Common myeloid progenitor, CD34-positive (primary cell): ENCODE measurements around the gene ALDH16A1.
A peak's percentile ranks its signal among the peaks of the same experiment; 100 is the strongest.
"Not testable (repeated sequence)": the region's sequence is repeated elsewhere in the genome, so short reads cannot be mapped to it uniquely, and the experiment has no call there.

Experiments
- CTCF ChIA-PET: fragments of 350-600 bp; sonication (Branson Sonifier 250); formaldehyde crosslinking; loops from one replicate; lab custom pipeline; 2021; ENCODE audit warnings: antibody characterized with exemption; lab: Charles Lee
- POLR2A ChIA-PET: fragments of 350-600 bp; sonication (Branson Sonifier 250); formaldehyde crosslinking; loops from one replicate; lab custom pipeline; 2021; ENCODE audit warnings: antibody characterized with exemption; lab: Charles Lee
- DNase-seq, 3 donors: peaks; one replicate each; pipeline versions ENCODE4 v3.0.0 to v3.0.0-alpha.2; 2013
- H3K27ac ChIP-seq, 2 experiments: 1 replicate in 1 of 2; 2 replicates in 1 of 2; pipeline ENCODE4 v1.7.0; 2013; ENCODE audit warnings: inconsistent platforms in 2 of 2, low read length in 2 of 2, mild to moderate bottlenecking in 2 of 2, low read depth in 1 of 2, moderate library complexity in 1 of 2; ENCODE audit not compliant: severe bottlenecking in 2 of 2, insufficient read depth in 1 of 2, poor library complexity in 1 of 2
- H3K27me3 ChIP-seq, 5 experiments: replicated peaks in 2 of 5; 1 replicate in 3 of 5; 2 replicates in 2 of 5; pipeline versions ENCODE4 v1.6.1 to v1.7.0; 2013; ENCODE audit warnings: low read length in 4 of 5, mild to moderate bottlenecking in 2 of 5, moderate library complexity in 2 of 5, inconsistent platforms in 1 of 5; ENCODE audit not compliant: insufficient read depth in 5 of 5, control insufficient read depth in 4 of 5
- H3K36me3 ChIP-seq, 4 experiments: 1 replicate in 2 of 4; 2 replicates in 2 of 4; pipeline versions ENCODE4 v1.6.1 to v1.7.0; 2013; ENCODE audit warnings: low read length in 3 of 4, control low read depth in 1 of 4, mild to moderate bottlenecking in 1 of 4; ENCODE audit not compliant: control insufficient read depth in 4 of 4, insufficient read depth in 4 of 4
- H3K4me1 ChIP-seq, 4 experiments: 1 replicate in 3 of 4; 2 replicates in 1 of 4; pipeline versions ENCODE4 v1.6.1 to v1.7.1; 2013; ENCODE audit warnings: low read length in 3 of 4, mild to moderate bottlenecking in 3 of 4, control low read depth in 1 of 4, inconsistent platforms in 1 of 4, moderate library complexity in 1 of 4; ENCODE audit not compliant: control insufficient read depth in 4 of 4, insufficient read depth in 4 of 4; ENCODE audit errors: control extremely low read depth in 1 of 4
- H3K4me3 ChIP-seq, 7 experiments: 1 replicate in 4 of 7; 2 replicates in 3 of 7; pipeline versions ENCODE4 v1.5.1 to v1.7.0; 2013; ENCODE audit warnings: mild to moderate bottlenecking in 7 of 7, low read length in 6 of 7, moderate library complexity in 6 of 7, inconsistent platforms in 2 of 7, low read depth in 2 of 7, control low read depth in 1 of 7; ENCODE audit not compliant: insufficient read depth in 4 of 7, control insufficient read depth in 1 of 7; ENCODE audit errors: extremely low read depth in 1 of 7
- H3K9me3 ChIP-seq, 5 experiments: 1 replicate in 4 of 5; 2 replicates in 1 of 5; pipeline versions ENCODE4 v1.6.1 to v1.7.1; 2013; ENCODE audit warnings: low read length in 4 of 5, mild to moderate bottlenecking in 2 of 5, inconsistent platforms in 1 of 5, low read depth in 1 of 5, moderate library complexity in 1 of 5; ENCODE audit not compliant: control insufficient read depth in 4 of 5, insufficient read depth in 2 of 5; ENCODE audit errors: control extremely low read depth in 1 of 5
- WGBS: methylation state at CpG from one replicate; pipeline ENCODE4 v1.1.5; 2013; ENCODE audit not compliant: insufficient coverage; 5-methylcytosine and 5-hydroxymethylcytosine counted together

ALDH16A1 gene

DNA sequence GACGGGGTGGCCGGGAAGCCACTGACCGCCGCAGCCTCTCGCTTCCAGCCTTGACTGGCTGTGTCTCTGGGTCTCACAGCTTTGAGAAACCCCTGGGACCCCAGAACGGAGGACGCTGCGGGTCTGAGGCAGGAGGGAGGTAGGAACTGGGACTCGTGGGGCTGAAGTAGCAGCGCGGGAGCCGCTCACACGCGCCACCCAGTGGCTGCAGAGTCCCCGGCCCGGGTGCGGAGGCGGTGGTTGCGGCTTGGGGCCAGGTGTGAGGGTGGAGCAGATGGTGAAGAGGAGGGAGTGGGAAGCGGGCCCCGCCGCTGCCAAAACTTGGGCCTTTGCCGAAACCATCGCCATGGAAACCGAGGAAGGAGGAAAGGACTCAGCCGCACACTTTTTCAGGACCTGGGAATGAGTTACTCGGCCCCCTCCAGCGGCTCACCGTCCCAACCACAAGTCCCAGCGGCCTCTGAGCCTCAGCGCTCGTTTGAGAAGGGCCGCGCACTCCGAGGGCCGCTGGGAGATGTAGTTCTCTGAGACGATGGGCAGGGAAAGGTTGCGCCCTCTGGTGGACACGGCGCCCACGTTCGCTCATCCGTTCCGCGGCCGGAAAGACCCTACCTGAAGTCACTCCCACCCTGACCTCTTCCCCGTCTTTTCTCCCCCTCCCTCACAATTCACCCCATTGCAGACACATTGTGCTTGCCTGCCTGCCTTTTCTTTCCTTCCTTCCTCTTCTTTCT, 9.5 kb upstream of the ALDH16A1 start:
- CTCF ChIA-PET = interaction anchor here (0.7 to 2.7 kb wide), 3 partner anchors 14 to 50 kb away, joined by 4 to 20 read pairs (median 9); no protein-coding TSS in a partner anchor
- Histone ChIP-seq H3K4me1 (peaks cover 0 to 22% (median 15%) of the 10 kb centered on the region in 4 experiments), H3K27ac (no peak overlapping the region), H3K27me3 (peaks cover 2 to 40% (median 28%) of the 10 kb centered on the region in 5 experiments), H3K9me3 (no peaks in the 10 kb centered on the region), H3K4me3 (peak overlapping the region; percentile 43 to 79 (median 69)), H3K36me3 (peaks cover 0 to 24% (median 14%) of the 10 kb centered on the region in 4 experiments)
- under 1% methylated on average over 44 of the region's 47 CpGs for WGBS
- POLR2A ChIA-PET = no interaction called here
- peak; percentile 94 to 95 (median 95) for DNase-seq

- H3K27ac ChIP-seq, DNase-seq, H3K9me3 ChIP-seq, POLR2A ChIA-PET: not testable (repeated sequence)
- CTCF ChIA-PET = interaction anchor here (0.7 to 2.7 kb wide), 5 partner anchors 8 to 63 kb away, joined by 3 to 20 read pairs (median 5); no protein-coding TSS in a partner anchor
- WGBS = 85% methylated on average over 3 of the region's 5 CpGs
- H3K36me3 ChIP-seq = peaks cover 0 to 28% (median 19%) of the 10 kb centered on the region in 4 experiments
- peaks cover 0 to 34% (median 21%) of the 10 kb centered on the region in 5 experiments for H3K27me3 ChIP-seq
- peak overlapping the region in 2 of 7 experiments; percentile 70 to 79 for H3K4me3 ChIP-seq
- H3K4me1 ChIP-seq = peaks cover 0 to 22% (median 15%) of the 10 kb centered on the region in 4 experiments
Observed at GRCh38 chr19:49444100-49444700, 8.8 kb upstream of the ALDH16A1 start.

DNA sequence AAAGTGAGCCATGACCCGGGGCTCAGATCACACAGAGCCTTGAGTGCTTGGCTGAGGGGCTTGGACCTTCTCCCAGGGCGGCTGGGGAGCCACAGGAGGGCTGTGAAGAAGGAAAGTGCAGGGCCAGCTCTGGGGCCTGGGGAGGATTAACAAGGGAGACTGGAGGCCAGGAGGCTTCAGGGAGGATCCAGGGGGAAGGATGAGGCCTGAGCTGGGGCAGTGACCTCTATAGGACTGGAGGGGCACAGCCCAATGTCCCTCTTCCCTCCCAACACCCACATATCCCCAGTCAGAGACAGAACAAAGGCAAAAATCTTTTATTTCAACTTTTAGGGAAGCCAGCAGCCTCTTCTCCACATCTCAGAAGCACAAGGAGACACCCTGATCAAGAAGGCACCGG, 7.0 kb upstream of the ALDH16A1 start:
- no peak overlapping the region for H3K4me3 ChIP-seq
- POLR2A ChIA-PET = no interaction called here

GRCh38 chr19:49447485-49448431, 5.3 kb upstream of the ALDH16A1 start:
- no peak overlapping the region for H3K4me3 ChIP-seq
- ChIA-PET POLR2A (no interaction called here), CTCF (interaction anchor here (1.0 to 1.7 kb wide), 5 partner anchors 11 to 26 kb away, joined by 3 to 5 read pairs (median 4); no protein-coding TSS in a partner anchor)
- no peak for DNase-seq
- peaks cover 0 to 26% (median 20%) of the 10 kb centered on the region in 4 experiments for H3K4me1 ChIP-seq
- H3K27ac ChIP-seq = no peak overlapping the region
- H3K9me3 ChIP-seq = no peaks in the 10 kb centered on the region
- 94% methylated on average over 30 of the region's 32 CpGs for WGBS
- H3K27me3 ChIP-seq = no peaks in the 10 kb centered on the region
- H3K36me3 ChIP-seq = peaks cover 0 to 39% (median 23%) of the 10 kb centered on the region in 4 experiments

More for the DNA sequence above, 7.0 kb upstream of the ALDH16A1 start:
- H3K9me3 ChIP-seq = no peaks in the 10 kb centered on the region
- peaks cover 0 to 30% (median 22%) of the 10 kb centered on the region in 4 experiments for H3K4me1 ChIP-seq
- no peak for DNase-seq
- 67% methylated on average over 2 of the region's 3 CpGs for WGBS
- peaks cover 0 to 39% (median 23%) of the 10 kb centered on the region in 4 experiments for H3K36me3 ChIP-seq
- CTCF ChIA-PET = interaction anchor here (1.0 to 2.7 kb wide), 5 partner anchors 25 to 145 kb away, joined by 3 to 20 read pairs (median 5); no protein-coding TSS in a partner anchor
- peaks cover 0 to 16% (median 8%) of the 10 kb centered on the region in 5 experiments for H3K27me3 ChIP-seq
- no peak overlapping the region for H3K27ac ChIP-seq

- no peak for DNase-seq
- 98% methylated on average over 6 of the region's 6 CpGs for WGBS
- Histone ChIP-seq H3K27me3 (no peaks in the 10 kb centered on the region), H3K4me1 (peaks cover 0 to 20% (median 15%) of the 10 kb centered on the region in 4 experiments), H3K9me3 (no peaks in the 10 kb centered on the region), H3K27ac (no peak overlapping the region), H3K4me3 (no peak overlapping the region), H3K36me3 (peaks cover 0 to 39% (median 23%) of the 10 kb centered on the region in 4 experiments)
- ChIA-PET CTCF (interaction anchor here (1.0 to 1.7 kb wide), 3 partner anchors 10 to 25 kb away, joined by 3 to 5 read pairs (median 4); no protein-coding TSS in a partner anchor), POLR2A (no interaction called here)
Observed at GRCh38 chr19:49448432-49448786, 4.6 kb upstream of the ALDH16A1 start.

DNA sequence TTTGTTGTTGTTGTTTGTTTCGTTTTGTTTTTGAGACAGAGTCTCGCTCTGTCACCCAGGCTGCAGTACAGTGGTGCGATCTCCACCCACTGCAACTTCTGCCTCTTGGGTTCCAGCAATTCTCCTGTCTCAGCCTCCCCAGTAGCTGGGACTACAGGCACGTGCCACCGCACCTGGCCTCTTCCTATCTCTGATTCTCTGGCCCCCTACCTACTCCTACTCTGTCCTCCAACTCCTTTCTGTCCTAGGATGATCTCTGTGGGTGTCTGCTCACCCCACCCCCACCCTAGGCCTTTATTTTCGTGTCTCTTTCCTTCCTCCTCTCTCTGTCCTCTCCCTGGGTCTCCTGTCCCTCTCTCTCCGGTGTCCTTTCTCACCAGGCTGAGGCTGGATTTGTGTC, 2.6 kb upstream of the ALDH16A1 start:
- POLR2A ChIA-PET = no interaction called here

More for the DNA sequence above, 2.6 kb upstream of the ALDH16A1 start:
- WGBS = 91% methylated on average over 4 of the region's 7 CpGs
- peak overlapping the region in 6 of 7 experiments; percentile 8 to 100 (median 67) for H3K4me3 ChIP-seq
- H3K27ac ChIP-seq = peak overlapping the region in 1 of 2 experiments; percentile 88
- peaks cover 0 to 39% (median 23%) of the 10 kb centered on the region in 4 experiments for H3K36me3 ChIP-seq
- no peaks in the 10 kb centered on the region for H3K27me3 ChIP-seq
- H3K4me1 ChIP-seq = peaks cover 0 to 29% (median 22%) of the 10 kb centered on the region in 4 experiments
- CTCF ChIA-PET = interaction anchor here (1.5 to 5.1 kb wide), 2 partner anchors 19 to 59 kb away, joined by 4 to 23 read pairs; no protein-coding TSS in a partner anchor
- no peak for DNase-seq
- H3K9me3 ChIP-seq = no peaks in the 10 kb centered on the region
